Measurements from ENCODE around the gene MAN1C1.

The MAN1C1 gene

DNA sequence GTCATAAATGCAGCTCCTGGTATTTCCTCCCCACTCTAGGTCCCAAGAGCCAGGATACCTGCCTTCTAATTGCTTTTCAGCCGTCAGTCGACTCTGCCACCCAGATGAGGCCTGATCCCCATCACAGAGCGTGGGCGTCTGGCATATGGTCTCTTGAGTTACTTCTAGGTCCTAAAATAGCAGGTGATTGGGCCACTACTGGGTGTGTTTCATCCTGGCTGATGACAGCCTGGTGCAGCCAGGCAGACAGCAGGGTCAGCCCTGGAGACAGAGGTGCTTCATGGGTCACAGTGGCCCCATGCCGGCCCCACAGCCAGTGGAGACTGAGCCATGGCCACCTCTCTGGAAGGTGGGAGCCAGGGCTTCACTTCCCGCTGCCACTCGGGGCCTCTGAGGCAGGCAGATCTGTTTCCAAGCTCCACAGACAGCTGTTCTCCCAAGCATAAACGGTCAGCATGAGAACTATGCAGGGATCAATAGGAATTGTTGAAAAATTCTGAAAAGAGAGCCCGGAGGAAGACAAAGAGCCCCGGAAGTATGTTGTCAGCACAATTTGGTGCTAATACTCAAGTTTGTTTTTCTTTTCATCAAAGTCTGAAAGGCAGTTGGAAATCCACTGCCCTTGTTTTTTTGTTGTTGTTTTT is 83.0 kb downstream of the MAN1C1 start:
- TF ChIP-seq POLR2A (IDR thresholded peaks at IDR 0.05; ENCODE audit: low read depth, low read length): no peak
- TF ChIP-seq TAF1 (IDR thresholded peaks at IDR 0.05; ENCODE audit: borderline replicate concordance, low read depth, low read length): no peak
- no peak for FAIRE-seq

DNA sequence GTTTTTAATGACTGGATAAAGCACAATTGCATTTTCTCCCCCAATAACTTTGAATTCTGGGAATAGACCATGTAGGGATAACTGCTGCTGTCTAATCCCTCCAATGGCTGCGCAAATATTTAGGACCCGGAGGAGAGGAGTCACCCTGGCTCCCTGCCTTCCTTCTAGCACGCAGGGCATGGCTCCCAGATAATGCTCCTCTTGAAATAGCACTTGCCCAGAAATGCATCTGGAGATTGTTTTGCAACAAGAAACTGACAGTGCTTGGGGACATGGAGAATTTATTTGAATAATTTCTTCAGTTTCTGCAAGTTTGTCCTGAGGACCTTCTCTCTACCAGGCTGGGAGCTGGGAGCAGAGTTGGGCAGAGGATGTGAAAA is 83.5 kb downstream of the MAN1C1 start:
- FAIRE-seq: no peak
- no peak for DNase-seq (ENCODE audit: insufficient read length)
- TF ChIP-seq POLR2AphosphoS5 (IDR thresholded peaks at IDR 0.05; ENCODE audit: low read depth, low read length): no peak
- no peak for TF ChIP-seq TAF1 (IDR thresholded peaks at IDR 0.05; ENCODE audit: borderline replicate concordance, low read depth, low read length)
- TF ChIP-seq POLR2A (IDR thresholded peaks at IDR 0.05; ENCODE audit: low read depth, low read length): no peak

More for the DNA sequence above, 83.0 kb downstream of the MAN1C1 start:
- DNase-seq (ENCODE audit: insufficient read length): no peak

DNA sequence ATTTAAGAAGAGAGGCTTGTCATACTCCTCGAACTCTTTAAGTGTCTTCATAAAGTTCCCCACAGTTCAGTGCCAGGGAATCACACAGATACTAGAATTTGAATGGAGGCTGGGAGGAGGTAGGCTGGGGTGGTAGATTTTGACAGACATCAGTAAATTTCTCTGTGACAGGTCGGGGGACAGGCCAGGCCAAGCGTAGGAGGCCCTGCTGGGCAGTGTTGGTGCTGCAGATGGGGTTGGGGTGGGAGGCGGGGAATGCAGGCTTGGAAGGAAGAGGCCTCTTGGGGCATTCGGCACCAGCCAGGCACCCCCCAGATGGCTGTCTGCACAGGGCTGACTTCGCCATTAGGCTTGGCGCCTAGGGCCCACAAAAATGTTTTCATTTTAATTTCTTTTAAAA is 84.0 kb downstream of the MAN1C1 start:
- FAIRE-seq: no peak
- no peak for TF ChIP-seq POLR2A (IDR thresholded peaks at IDR 0.05; ENCODE audit: low read depth, low read length)
- no peak for TF ChIP-seq POLR2AphosphoS5 (IDR thresholded peaks at IDR 0.05; ENCODE audit: low read depth, low read length)
- TF ChIP-seq TAF1 (IDR thresholded peaks at IDR 0.05; ENCODE audit: borderline replicate concordance, low read depth, low read length): no peak
- DNase-seq (ENCODE audit: insufficient read length): no peak

DNA sequence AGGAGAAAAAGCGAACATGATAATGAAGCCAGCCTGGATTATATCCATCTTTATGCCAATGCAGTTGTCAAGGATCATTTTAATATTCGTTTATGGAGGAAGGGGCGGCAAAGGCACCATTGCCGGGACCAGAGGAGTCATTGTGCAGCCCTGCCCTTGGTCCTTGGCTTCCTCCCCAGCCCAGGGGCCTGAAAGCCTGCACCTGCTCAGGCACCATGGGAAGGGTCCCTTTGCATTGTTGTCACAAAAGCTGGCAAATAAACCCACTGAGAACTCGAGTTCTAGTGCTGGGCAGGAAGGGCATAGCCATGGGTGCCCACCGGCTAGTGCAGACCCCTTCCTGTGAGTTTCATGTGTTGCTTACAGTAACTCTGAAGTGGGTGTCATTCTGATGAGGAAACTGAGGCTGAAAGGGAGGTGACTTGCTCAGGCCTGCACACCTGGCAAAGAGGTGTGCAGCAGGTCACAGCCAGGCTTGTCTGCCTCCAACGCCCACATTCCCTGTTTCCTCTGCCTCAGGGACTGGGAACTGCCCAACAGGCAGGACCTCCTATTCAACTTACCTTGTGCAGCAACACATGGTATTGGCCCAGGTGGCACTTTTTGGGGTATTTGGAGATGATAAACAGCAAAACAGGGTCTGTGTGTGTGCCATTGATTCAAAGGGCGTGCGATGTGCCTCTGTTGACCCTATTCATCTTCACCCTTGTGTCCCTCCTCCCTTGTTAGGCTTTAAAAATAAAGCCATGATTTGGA is 84.6 kb downstream of the MAN1C1 start:
- FAIRE-seq: no peak
- no peak for DNase-seq (ENCODE audit: insufficient read length)
- TF ChIP-seq POLR2AphosphoS5 (IDR thresholded peaks at IDR 0.05; ENCODE audit: low read depth, low read length) (no peak), POLR2A (IDR thresholded peaks at IDR 0.05; ENCODE audit: low read depth, low read length) (no peak), TAF1 (IDR thresholded peaks at IDR 0.05; ENCODE audit: borderline replicate concordance, low read depth, low read length) (no peak)

DNA sequence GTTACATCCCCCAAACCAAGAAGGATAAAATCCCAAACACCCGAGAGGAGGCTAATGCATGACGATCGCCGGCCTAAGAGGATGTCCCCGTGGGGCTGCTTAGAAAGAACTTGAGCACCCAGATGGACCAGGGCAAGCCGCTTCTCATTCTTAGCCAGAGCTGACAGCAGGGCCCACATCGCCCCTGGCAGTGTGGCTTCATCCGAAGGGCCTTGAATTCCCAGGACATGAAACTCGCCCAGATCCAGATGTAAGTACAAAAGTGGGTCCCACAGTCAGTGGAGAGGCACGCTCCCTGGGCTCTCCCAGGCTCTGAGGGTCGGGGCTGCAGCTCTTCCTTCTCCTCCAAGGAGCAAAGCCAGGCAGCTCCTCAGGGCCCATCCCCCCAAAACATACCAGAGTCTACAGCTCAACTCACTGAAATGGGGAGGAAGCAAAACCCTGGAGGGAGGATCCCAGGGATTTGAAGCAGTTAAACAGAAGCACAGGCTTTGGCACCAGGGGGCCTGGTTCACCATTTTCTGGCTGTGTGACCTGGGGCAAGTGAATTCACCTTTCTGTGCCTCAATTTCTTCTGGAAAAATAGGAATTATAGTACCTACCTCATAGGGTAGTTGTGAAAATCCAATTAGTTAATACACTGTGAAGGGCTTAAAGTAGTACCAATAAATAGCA is 85.6 kb downstream of the MAN1C1 start:
- FAIRE-seq (no peak), DNase-seq (ENCODE audit: insufficient read length) (no peak)
- TF ChIP-seq POLR2AphosphoS5 (IDR thresholded peaks at IDR 0.05; ENCODE audit: low read depth, low read length): no peak
- TF ChIP-seq TAF1 (IDR thresholded peaks at IDR 0.05; ENCODE audit: borderline replicate concordance, low read depth, low read length): no peak
- no peak for TF ChIP-seq POLR2A (IDR thresholded peaks at IDR 0.05; ENCODE audit: low read depth, low read length)

DNA sequence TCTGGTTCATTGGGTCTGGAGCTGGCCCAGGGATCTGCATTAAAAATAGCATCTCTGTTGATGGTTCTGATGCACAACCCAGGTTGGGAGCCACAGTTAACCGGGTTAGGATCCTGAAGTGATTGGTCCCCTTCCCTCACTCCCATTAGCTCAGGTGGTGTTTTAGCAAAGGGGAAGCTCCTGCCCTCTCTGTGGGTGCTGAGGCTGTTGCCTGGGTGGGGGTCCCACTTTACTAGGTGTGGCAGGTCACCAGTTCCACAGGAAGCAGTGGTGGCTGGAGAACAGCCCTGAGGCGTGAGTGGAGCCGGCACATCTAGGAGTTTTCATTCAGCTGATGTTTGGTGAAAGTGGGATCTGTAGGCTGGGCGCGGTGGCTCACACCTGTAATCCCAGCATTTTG is 86.5 kb downstream of the MAN1C1 start:
- FAIRE-seq (no peak), DNase-seq (ENCODE audit: insufficient read length) (no peak)
- no peak for TF ChIP-seq POLR2AphosphoS5 (IDR thresholded peaks at IDR 0.05; ENCODE audit: low read depth, low read length)
- TF ChIP-seq TAF1 (IDR thresholded peaks at IDR 0.05; ENCODE audit: borderline replicate concordance, low read depth, low read length): no peak
- TF ChIP-seq POLR2A (IDR thresholded peaks at IDR 0.05; ENCODE audit: low read depth, low read length): no peak

DNA sequence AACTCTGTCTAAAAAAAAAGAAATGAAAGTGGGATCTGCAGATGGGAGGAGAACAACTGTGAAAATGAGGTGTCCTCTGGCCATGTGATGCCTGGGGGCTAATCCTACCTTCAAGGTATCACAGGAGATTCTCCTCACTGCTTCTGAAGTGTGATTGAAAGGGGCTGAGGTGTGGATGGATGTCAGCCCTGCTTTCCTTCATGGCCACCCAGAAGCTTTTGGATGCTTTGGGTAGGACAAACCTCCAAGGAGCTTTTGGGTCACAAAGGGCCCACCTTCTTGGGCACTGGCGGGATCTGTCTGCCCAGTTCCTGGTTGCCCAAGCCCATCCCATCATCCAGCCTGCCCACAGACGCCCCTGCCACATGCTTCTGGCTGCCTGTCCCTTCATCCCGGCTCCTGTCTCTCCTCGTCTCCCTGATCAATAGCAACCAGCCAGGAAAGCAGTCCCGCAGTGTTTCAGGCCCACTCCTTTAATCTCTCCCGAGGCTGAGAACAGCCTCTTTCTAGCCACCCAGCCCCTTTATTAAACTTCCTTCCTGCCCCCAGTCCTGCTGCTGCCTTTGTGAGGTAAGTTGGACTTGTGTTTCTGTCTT is 87.2 kb downstream of the MAN1C1 start:
- DNase-seq (ENCODE audit: insufficient read length) (no peak), FAIRE-seq (no peak)
- no peak for TF ChIP-seq POLR2A (IDR thresholded peaks at IDR 0.05; ENCODE audit: low read depth, low read length)
- no peak for TF ChIP-seq TAF1 (IDR thresholded peaks at IDR 0.05; ENCODE audit: borderline replicate concordance, low read depth, low read length)
- TF ChIP-seq POLR2AphosphoS5 (IDR thresholded peaks at IDR 0.05; ENCODE audit: low read depth, low read length): no peak

DNA sequence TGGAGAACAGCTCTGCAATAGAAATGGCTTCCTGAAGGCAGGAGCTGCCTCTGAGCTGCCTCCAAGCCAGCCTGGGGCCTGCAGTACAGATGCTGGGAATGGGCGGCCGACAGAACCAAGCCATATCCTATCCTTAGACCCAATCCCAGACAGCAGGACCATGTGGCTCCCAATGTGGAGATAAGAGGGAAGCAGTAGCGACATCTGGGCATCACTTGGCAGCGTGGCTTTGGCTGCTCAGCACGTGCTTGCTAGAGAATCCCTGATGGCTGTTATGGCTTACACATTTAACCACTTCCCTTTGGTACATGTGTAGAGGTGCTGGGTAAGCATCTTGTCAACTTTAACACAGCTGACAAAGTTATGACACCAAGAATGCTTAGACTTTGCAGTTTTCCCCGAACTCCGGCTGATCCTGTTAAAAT is 87.7 kb downstream of the MAN1C1 start:
- TF ChIP-seq POLR2AphosphoS5 (IDR thresholded peaks at IDR 0.05; ENCODE audit: low read depth, low read length) (no peak), TAF1 (IDR thresholded peaks at IDR 0.05; ENCODE audit: borderline replicate concordance, low read depth, low read length) (no peak), POLR2A (IDR thresholded peaks at IDR 0.05; ENCODE audit: low read depth, low read length) (no peak)
- DNase-seq (ENCODE audit: insufficient read length): no peak
- peak; percentile 21 for FAIRE-seq

DNA sequence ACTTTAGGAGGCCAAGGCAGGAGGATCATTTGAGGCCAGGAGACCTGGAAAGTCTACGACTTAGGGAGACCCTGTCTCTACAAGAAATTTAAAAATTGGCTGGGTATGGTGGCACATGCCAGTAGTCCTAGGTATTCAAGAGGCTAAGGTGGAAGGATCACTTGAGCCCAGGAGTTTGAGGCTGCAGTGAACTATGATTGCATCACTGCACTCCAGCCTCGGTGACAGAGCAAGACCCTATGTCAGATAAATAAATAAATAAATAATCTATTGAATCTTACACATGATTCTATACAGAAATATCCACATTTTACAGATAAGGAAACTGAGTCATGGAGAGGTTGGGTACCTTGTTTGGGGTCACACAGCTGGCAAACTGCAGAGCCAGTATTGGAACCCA is 89.1 kb downstream of the MAN1C1 start:
- TF ChIP-seq POLR2AphosphoS5 (IDR thresholded peaks at IDR 0.05; ENCODE audit: low read depth, low read length): no peak
- TF ChIP-seq TAF1 (IDR thresholded peaks at IDR 0.05; ENCODE audit: borderline replicate concordance, low read depth, low read length): no peak
- TF ChIP-seq POLR2A (IDR thresholded peaks at IDR 0.05; ENCODE audit: low read depth, low read length): no peak
- no peak for FAIRE-seq

DNA sequence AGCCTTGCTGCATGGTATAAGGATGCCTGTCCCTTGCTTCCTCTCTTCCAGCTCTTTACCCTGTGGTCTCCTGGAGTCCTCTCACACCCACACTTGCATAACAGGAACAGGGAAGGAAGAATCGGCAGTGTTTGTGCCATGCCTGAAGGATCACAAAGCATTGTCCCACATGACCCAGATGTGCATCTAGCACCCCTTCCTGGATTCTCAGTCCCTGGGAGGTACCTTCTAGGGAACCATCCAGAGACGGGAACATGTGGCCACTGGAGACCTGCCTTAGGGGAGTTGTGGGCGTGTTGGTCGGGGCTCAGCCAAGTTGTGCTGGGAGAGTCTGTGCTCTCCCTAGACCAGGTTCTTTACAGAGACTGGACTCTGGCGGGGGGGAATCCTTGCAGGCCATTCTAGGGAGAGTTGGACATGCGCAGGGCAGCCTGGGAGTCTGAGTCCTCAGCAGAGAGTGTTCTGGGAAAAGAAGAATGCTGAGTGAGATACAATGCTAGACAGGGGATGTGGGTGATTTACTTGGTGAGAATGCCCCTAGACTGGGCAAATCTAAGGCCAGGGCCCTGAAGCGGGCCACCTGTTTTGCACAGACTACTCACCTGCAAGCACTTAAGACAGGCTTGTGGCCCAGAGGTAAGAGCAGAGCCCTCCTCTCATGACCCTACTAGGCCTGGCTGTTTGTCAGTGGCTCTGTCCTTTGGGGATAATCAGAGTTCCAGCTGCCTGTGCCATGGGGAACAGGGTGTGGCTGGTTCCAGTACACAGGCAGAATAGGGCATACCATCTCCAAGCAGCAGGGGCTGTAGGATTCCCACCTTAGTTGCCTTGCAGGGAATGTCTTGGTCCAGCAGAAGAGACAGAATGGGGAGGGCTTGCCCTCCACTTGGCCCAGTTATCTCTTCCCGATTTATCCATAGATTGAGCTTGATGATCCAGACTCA is 89.8 kb downstream of the MAN1C1 start:
- FAIRE-seq (no peak), DNase-seq (ENCODE audit: insufficient read length) (no peak)
- TF ChIP-seq POLR2AphosphoS5 (IDR thresholded peaks at IDR 0.05; ENCODE audit: low read depth, low read length) (no peak), POLR2A (IDR thresholded peaks at IDR 0.05; ENCODE audit: low read depth, low read length) (no peak), TAF1 (IDR thresholded peaks at IDR 0.05; ENCODE audit: borderline replicate concordance, low read depth, low read length) (no peak)

More for the DNA sequence above, 89.1 kb downstream of the MAN1C1 start:
- no peak for DNase-seq (ENCODE audit: insufficient read length)

Data from GM12892 (cell line).